ENCODE results near the gene KCNC1.

DNA sequence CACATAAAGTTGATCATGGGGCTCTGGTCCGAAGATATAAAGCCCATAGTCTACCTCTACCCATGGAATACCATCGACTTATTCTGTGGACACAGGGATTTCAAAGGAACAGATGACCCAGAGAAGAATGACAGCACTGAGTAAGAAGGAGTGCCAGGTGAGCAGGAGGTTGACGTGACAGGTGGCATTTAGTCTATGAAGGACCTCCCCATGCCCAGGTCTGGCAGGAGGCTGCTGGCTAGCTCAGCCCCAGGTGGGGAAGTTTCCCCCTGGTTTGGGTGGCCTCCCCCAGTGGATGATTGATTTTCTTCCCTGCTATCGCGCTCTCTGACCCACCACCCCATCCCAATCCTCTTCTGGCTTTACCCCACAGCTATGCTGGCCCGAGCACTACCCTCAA, 39.1 kb downstream of the KCNC1 start:
- TF ChIP-seq EZH2 (IDR thresholded peaks at IDR 0.05) (no peak), POLR2AphosphoS5 (IDR thresholded peaks at IDR 0.05; ENCODE audit: borderline replicate concordance, low read depth, low read length) (no peak)

Measured in SK-N-MC (cell line).